Spleen (tissue), 11 donors: Measurements from ENCODE around the gene LAMTOR4. TPM values are rescaled to one million over a fixed set of nuclear protein-coding genes. Genes with fewer than 3 reads are reported as not detected.

ENCODE experiments used
- DNase-seq: peaks from one replicate; pipeline ENCODE4 v3.0.0-alpha.2; 2020
- H3K27ac ChIP-seq, 8 donors: fragments of 200-600 bp; sonication (generic) in 7 of 8; 1 replicate in 4 of 8; 2 replicates in 4 of 8; pipeline versions ENCODE4 v1.5.0 to v1.8.0; 2016 to 2021; ENCODE audit warnings: inconsistent platforms in 4 of 8, mild to moderate bottlenecking in 4 of 8, moderate library complexity in 1 of 8
- H3K27me3 ChIP-seq, 7 donors: fragments of 200-600 bp; sonication (generic) in 6 of 7; replicated peaks in 1 of 7; 1 replicate in 4 of 7; 2 replicates in 3 of 7; pipeline versions ENCODE4 v1.5.0 to v1.8.0; 2016 to 2021; ENCODE audit warnings: inconsistent platforms in 3 of 7, mild to moderate bottlenecking in 1 of 7
- H3K36me3 ChIP-seq, 6 donors: fragments of 200-600 bp; sonication (generic) in 5 of 6; 1 replicate in 4 of 6; 2 replicates in 2 of 6; pipeline versions ENCODE4 v1.5.0 to v1.8.0; 2016 to 2021; ENCODE audit warnings: inconsistent platforms in 2 of 6
- H3K4me1 ChIP-seq, 6 donors: fragments of 200-600 bp; sonication (generic) in 5 of 6; 1 replicate in 3 of 6; 2 replicates in 3 of 6; pipeline versions ENCODE4 v1.5.0 to v1.8.0; 2016 to 2021; ENCODE audit warnings: inconsistent platforms in 3 of 6
- H3K4me3 ChIP-seq, 8 donors: fragments of 200-600 bp; sonication (generic) in 7 of 8; 1 replicate in 4 of 8; 2 replicates in 4 of 8; pipeline versions ENCODE4 v1.5.0 to v1.8.0; 2016 to 2021; ENCODE audit warnings: inconsistent platforms in 4 of 8, mild to moderate bottlenecking in 4 of 8, moderate library complexity in 2 of 8
- H3K9me3 ChIP-seq, 8 donors: fragments of 200-600 bp; sonication (generic) in 7 of 8; 1 replicate in 4 of 8; 2 replicates in 4 of 8; pipeline versions ENCODE4 v1.5.0 to v1.8.0; 2016 to 2021; ENCODE audit warnings: inconsistent platforms in 4 of 8
- POLR2A ChIP-seq, 3 donors: fragments of 450-650 bp; IDR thresholded peaks; one replicate each; pipeline ENCODE4 v1.5.1; 2017; ENCODE audit warnings: antibody characterized with exemption in 3 of 3, mild to moderate bottlenecking in 1 of 3
- POLR2AphosphoS5 ChIP-seq, 3 donors: sonication (generic); formaldehyde crosslinking; IDR thresholded peaks; one replicate each; pipeline ENCODE4 v1.5.1; 2017; ENCODE audit warnings: antibody characterized with exemption in 3 of 3
- WGBS, 5 donors: extraction: QIAGEN DNeasy Blood & Tissue Kit in 3 of 5; methylation state at CpG; one replicate each; pipeline versions ENCODE4 v1.1.5 to v1.1.7; 2013 to 2018; 5-methylcytosine and 5-hydroxymethylcytosine counted together
- intact Hi-C: fragments of 100-400 bp; cut with DNase I; formaldehyde crosslinking; loops from one replicate; pipeline ENCODE4 v1.15.0; 2023; ENCODE audit warnings: low total_unique reads
- polyA plus RNA-seq, 3 donors: library from polyadenylated mRNA; stranded (reverse); fragments of 200-250 nt; gene quantifications; one replicate each; pipeline ENCODE4 v1.2.1, GENCODE V29; 2013
- total RNA-seq, 7 donors: library from RNA; depleted of rRNA in 3 of 7; stranded (reverse); fragments of >200 nt in 3 of 7; fragmentation: NEBNext Ultra II Directional in 4 of 7; extraction: Animal tissue kit (Norgen Biotek cat#: 25700) in 4 of 7; gene quantifications; one replicate each; pipeline versions ENCODE4 v1.1.0 to v1.2.1, GENCODE V29; 2016 to 2021
- TF ChIP-seq, protein P1 (sequence below), 11 experiments: fragments of 200-600 bp in 7 of 11; fragments of 450-650 bp in 4 of 11; sonication (generic) in 4 of 11; IDR thresholded peaks in 8 of 11; conservative IDR thresholded peaks in 3 of 11; 1 replicate in 7 of 11; 2 replicates in 4 of 11; pipeline versions ENCODE4 v1.4.0 to v1.8.0; 2016 to 2021; ENCODE audit warnings: antibody characterized with exemption in 11 of 11, inconsistent platforms in 4 of 11, mild to moderate bottlenecking in 1 of 11
- donor health status: healthy with polysubstance abuse.
- donor health status: DM: no; HTN: no; CAD: no; lungs with moderate emphysema.
- donor health status: DM: no; HTN: no; CAD: no.
- donor health status: Bipolar disorder and iron deficiency.
- donor health status: healthy.
- donor health status: DM: no; HTN: no; CAD: no.
- donor health status: DM: yes; HTN: yes; CAD: no.

Gene LAMTOR4
- total and polyA plus RNA-seq, 10 donors, result 152 to 709 (median 271) TPM

DNA sequence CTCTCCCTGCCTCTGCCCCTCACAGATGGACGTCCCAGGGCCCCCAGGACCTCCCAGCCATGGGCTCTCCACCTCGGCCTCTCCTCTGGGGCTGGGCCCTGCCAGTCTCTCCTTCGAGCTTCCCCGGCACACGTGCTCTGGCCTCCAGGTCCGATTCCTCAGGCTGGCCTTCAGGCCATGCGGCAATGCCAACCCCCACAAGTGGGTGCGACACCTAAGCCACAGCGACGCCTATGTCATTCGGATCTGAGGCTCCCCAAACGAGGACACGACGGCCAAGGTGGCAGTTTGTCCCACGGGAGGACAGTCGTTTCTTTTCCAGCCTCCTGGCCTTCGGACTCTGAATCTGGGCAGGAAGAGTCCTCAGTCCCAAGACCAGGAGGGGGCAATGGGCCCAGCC lies 42.1 kb upstream of the LAMTOR4 start:
- Histone ChIP-seq H3K9me3 (no peaks in the 10 kb centered on the region), H3K27ac (no peak overlapping the region), H3K4me3 (no peak overlapping the region), H3K27me3 (no peaks in the 10 kb centered on the region), H3K4me1 (peaks cover 0 to 12% (median 9%) of the 10 kb centered on the region in 6 donors), H3K36me3 (peaks cover 0 to 87% (median 60%) of the 10 kb centered on the region in 6 donors)
- intact Hi-C loops, result no loop called here
- 85 to 95% (median 88%) methylated on average over 14 to 17 of the region's 17 CpGs for WGBS, 5 donors
- no peak for DNase-seq
- TF ChIP-seq POLR2AphosphoS5 (IDR thresholded peaks at IDR 0.05) (peak in 1 of 3 donors; percentile 19), POLR2A (IDR thresholded peaks at IDR 0.05) (no peak)
- TF ChIP-seq, protein P1, sequence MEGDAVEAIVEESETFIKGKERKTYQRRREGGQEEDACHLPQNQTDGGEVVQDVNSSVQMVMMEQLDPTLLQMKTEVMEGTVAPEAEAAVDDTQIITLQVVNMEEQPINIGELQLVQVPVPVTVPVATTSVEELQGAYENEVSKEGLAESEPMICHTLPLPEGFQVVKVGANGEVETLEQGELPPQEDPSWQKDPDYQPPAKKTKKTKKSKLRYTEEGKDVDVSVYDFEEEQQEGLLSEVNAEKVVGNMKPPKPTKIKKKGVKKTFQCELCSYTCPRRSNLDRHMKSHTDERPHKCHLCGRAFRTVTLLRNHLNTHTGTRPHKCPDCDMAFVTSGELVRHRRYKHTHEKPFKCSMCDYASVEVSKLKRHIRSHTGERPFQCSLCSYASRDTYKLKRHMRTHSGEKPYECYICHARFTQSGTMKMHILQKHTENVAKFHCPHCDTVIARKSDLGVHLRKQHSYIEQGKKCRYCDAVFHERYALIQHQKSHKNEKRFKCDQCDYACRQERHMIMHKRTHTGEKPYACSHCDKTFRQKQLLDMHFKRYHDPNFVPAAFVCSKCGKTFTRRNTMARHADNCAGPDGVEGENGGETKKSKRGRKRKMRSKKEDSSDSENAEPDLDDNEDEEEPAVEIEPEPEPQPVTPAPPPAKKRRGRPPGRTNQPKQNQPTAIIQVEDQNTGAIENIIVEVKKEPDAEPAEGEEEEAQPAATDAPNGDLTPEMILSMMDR (IDR thresholded peaks at IDR 0.05 in 8 of 11, conservative IDR thresholded peaks at IDR 0.05 in 3 of 11), result no peak

DNA sequence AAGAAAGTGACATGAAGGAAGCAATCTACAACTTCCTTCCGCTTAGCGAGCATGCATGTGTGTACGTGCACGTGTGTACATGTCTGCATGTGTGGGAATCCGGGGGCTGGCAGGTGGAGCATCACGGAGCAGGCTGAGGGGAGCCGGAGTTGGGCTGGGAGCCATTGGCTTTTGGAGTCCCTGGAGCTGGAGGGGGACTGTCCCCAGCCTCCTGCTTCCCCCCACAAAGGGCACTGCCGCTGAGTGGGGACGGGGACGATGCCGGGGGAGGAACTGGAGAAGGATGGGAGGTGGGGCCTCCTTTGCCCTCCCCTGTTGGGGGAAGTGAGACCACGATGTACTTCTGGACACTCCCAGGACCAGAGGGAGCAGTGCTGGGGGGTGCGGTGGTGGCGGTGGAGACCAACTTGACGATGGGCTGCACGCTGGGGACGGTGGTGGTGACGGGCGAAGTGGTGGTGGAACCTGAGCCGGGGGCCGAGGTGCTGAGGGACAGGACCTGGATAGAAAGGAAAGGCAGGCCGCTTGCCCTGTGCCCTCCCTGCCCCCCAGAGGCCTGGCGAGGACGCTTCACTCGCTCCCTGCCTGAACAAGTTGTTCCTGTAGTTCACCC lies 41.5 kb upstream of the LAMTOR4 start:
- H3K4me3 ChIP-seq, result no peak overlapping the region
- H3K27ac ChIP-seq, result no peak overlapping the region
- no peaks in the 10 kb centered on the region for H3K27me3 ChIP-seq
- WGBS, 5 donors, result 85 to 89% (median 87%) methylated on average over 25 of the region's 25 CpGs
- TF ChIP-seq POLR2AphosphoS5 (IDR thresholded peaks at IDR 0.05) (peak in 1 of 3 donors; percentile 34), POLR2A (IDR thresholded peaks at IDR 0.05) (no peak)
- H3K4me1 ChIP-seq, result peaks cover 0 to 6% (median 4%) of the 10 kb centered on the region in 6 donors
- H3K36me3 ChIP-seq, result peaks cover 0 to 93% (median 66%) of the 10 kb centered on the region in 6 donors
- H3K9me3 ChIP-seq, result no peaks in the 10 kb centered on the region
- DNase-seq, result no peak
- intact Hi-C loops, result no loop called here

DNA sequence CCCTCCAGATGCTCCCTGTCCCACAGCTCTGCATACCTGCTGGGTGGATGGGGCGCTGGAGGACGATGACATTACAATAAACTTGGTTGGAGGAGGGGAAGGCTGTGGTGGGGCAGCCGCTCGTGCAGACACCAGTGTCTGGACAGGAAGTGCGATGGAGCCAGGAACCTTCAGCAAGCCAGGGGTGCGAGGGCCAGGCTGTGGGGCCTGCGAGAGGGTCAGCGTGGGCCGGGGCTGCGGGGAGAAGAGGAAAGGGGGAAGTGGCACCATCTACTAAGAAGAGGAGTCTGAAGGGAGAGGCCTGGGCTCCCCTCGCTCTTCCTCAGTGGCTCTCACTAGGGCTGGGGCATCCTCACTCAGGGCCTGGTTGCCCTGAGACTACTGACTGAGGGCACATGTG lies 40.8 kb upstream of the LAMTOR4 start:
- Histone ChIP-seq H3K36me3 (peaks cover 0 to 100% (median 72%) of the 10 kb centered on the region in 6 donors), H3K27me3 (no peaks in the 10 kb centered on the region), H3K4me3 (no peak overlapping the region), H3K4me1 (no peaks in the 10 kb centered on the region), H3K27ac (no peak overlapping the region), H3K9me3 (no peaks in the 10 kb centered on the region)
- TF ChIP-seq POLR2AphosphoS5 (IDR thresholded peaks at IDR 0.05) (peak in 1 of 3 donors; percentile 8), POLR2A (IDR thresholded peaks at IDR 0.05) (no peak)
- DNase-seq, result no peak
- intact Hi-C loops, result no loop called here
- WGBS, 5 donors, result 76 to 84% (median 82%) methylated on average over 10 to 11 of the region's 11 CpGs

DNA sequence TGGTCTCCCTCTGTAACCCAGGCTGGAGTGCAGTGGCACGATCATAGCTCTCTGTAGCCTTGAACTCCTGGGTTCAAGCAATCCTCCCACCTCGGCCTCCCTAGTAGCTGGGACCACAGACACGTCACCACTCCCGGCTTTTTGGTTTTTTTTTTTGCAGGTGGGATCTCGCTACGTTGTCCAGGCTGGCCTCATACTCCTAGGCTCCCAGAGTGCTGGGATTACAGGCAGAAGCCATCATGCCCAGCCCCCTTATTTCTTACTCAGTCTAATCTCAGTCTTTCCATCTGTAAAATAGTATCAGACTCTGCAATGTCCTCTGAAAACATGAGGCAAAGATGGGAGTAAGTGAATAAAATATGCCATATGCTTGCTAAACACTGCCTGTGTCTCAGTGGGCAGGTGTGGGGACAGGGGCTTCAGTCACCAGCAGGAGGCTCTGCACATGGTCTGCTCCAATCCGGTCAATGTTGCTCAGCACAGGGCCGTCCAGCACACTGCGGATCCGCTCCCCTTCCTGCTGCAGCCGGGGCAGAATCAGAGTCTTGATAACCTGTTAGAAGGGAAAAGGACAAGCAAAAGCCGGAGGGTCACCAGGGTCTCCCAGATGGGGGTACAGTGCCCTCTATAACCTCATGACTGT lies 39.1 kb upstream of the LAMTOR4 start:
- intact Hi-C loops, result no loop called here
- TF ChIP-seq, protein P1 (IDR thresholded peaks at IDR 0.05 in 8 of 11, conservative IDR thresholded peaks at IDR 0.05 in 3 of 11), result no peak
- no peak for TF ChIP-seq POLR2A (IDR thresholded peaks at IDR 0.05)
- no peak for TF ChIP-seq POLR2AphosphoS5 (IDR thresholded peaks at IDR 0.05)
- WGBS, 5 donors, result 86 to 92% (median 89%) methylated on average over 12 of the region's 12 CpGs
- Histone ChIP-seq H3K27me3 (no peaks in the 10 kb centered on the region), H3K4me1 (no peaks in the 10 kb centered on the region), H3K9me3 (no peaks in the 10 kb centered on the region), H3K27ac (no peak overlapping the region), H3K4me3 (no peak overlapping the region), H3K36me3 (peaks cover 0 to 100% (median 81%) of the 10 kb centered on the region in 6 donors)
- DNase-seq, result no peak

DNA sequence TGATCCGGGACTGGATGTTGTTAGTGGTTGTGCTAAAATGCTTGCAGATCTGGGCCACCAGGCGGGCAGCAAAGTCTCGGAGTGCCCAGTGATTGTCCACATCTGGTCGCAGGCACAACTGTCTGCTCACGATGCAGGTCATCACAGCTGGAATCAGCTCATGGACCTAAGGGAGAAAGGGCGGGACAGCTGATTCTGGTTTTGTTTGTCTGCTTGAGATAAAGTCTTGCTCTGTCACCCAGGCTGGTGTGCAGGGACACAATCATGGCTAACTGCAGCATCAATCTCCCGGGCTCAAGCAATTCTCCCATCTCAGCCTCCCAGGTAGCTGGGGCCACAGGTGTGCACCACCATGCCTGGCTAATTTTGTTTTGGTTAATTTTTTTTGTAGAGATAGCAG lies 37.6 kb upstream of the LAMTOR4 start:
- H3K27ac ChIP-seq, result no peak overlapping the region
- TF ChIP-seq POLR2A (IDR thresholded peaks at IDR 0.05) (no peak), POLR2AphosphoS5 (IDR thresholded peaks at IDR 0.05) (no peak)
- TF ChIP-seq, protein P1 (IDR thresholded peaks at IDR 0.05 in 8 of 11, conservative IDR thresholded peaks at IDR 0.05 in 3 of 11), result no peak
- no peaks in the 10 kb centered on the region for H3K27me3 ChIP-seq
- WGBS, 5 donors, result 90 to 97% (median 95%) methylated on average over 6 to 7 of the region's 7 CpGs
- DNase-seq, result no peak
- H3K9me3 ChIP-seq, result no peaks in the 10 kb centered on the region
- H3K36me3 ChIP-seq, result peaks cover 0 to 93% (median 78%) of the 10 kb centered on the region in 6 donors
- no peaks in the 10 kb centered on the region for H3K4me1 ChIP-seq
- intact Hi-C loops, result no loop called here
- no peak overlapping the region for H3K4me3 ChIP-seq
